C4-2B (cell line): ENCODE results near the gene MSI2.

Source experiments
- H3K27ac ChIP-seq: fragments of 450-650 bp; 2 replicates; pipeline ENCODE4 v1.5.1; 2017
- CTCF ChIP-seq: fragments of 450-650 bp; conservative IDR thresholded peaks from 2 replicates; pipeline ENCODE4 v1.5.1; 2017; ENCODE audit warnings: mild to moderate bottlenecking
- ZFX ChIP-seq: fragments of 450-650 bp; IDR thresholded peaks from 2 replicates; pipeline ENCODE4 v1.6.1; 2017

MSI2 gene

GRCh38 chr17:57506774-57507127 is 250.4 kb downstream of the MSI2 start:
- TF ChIP-seq CTCF, result no peak
- no peak for TF ChIP-seq ZFX
- H3K27ac ChIP-seq, result no peak overlapping the region

- TF ChIP-seq CTCF, result no peak
- TF ChIP-seq ZFX, result no peak
- H3K27ac ChIP-seq, result no peak overlapping the region
Observed at GRCh38 chr17:57507828-57508227, 251.5 kb downstream of the MSI2 start.

GRCh38 chr17:57508671-57509070 is 252.3 kb downstream of the MSI2 start:
- no peak for TF ChIP-seq CTCF
- TF ChIP-seq ZFX, result no peak
- no peak overlapping the region for H3K27ac ChIP-seq

GRCh38 chr17:57511475-57512123 is 255.3 kb downstream of the MSI2 start:
- TF ChIP-seq ZFX, result no peak
- TF ChIP-seq CTCF, result no peak
- no peak overlapping the region for H3K27ac ChIP-seq

GRCh38 chr17:57512258-57512657 is 255.9 kb downstream of the MSI2 start:
- TF ChIP-seq ZFX, result no peak
- TF ChIP-seq CTCF, result no peak
- no peak overlapping the region for H3K27ac ChIP-seq

GRCh38 chr17:57512691-57513090 is 256.4 kb downstream of the MSI2 start:
- no peak overlapping the region for H3K27ac ChIP-seq
- no peak for TF ChIP-seq ZFX
- no peak for TF ChIP-seq CTCF

GRCh38 chr17:57513569-57513968 is 257.2 kb downstream of the MSI2 start:
- TF ChIP-seq CTCF, result no peak
- TF ChIP-seq ZFX, result no peak
- H3K27ac ChIP-seq, result no peak overlapping the region
